HepG2 (cell line): ENCODE measurements around the gene DOK1. TPM values are rescaled to one million over a fixed set of nuclear protein-coding genes. Genes with fewer than 3 reads are reported as not detected.

ENCODE experiments used
- ATF7-NPFF ChIP-seq: sonication (generic); formaldehyde crosslinking; IDR thresholded peaks from 2 replicates; pipeline ENCODE4 v1.8.1; 2023; ENCODE audit warnings: mild to moderate bottlenecking, low read depth, missing genetic modification reagents, moderate library complexity
- ELF4 ChIP-seq: sonication (generic); formaldehyde crosslinking; IDR thresholded peaks from 2 replicates; pipeline ENCODE4 v1.5.0; 2020; ENCODE audit warnings: missing genetic modification reagents, mild to moderate bottlenecking, moderate library complexity, borderline replicate concordance
- KAT7 ChIP-seq: IDR thresholded peaks from 2 replicates; pipeline ENCODE4 v1.6.1; 2018; ENCODE audit warnings: borderline replicate concordance, missing compliant biosample characterization
- MED8 ChIP-seq: sonication (generic); formaldehyde crosslinking; IDR thresholded peaks from 2 replicates; pipeline ENCODE4 v1.8.1; 2023; ENCODE audit warnings: mild to moderate bottlenecking, missing genetic modification reagents; ENCODE audit not compliant: insufficient replicate concordance
- MIER2 ChIP-seq: IDR thresholded peaks from 2 replicates; pipeline ENCODE4 v1.6.1; 2016; ENCODE audit warnings: missing biosample characterization, missing genetic modification reagents
- MIXL1 ChIP-seq: IDR thresholded peaks from 2 replicates; pipeline ENCODE4 v1.6.1; 2016
- NFYB ChIP-seq: sonication (generic); formaldehyde crosslinking; IDR thresholded peaks from 2 replicates; pipeline ENCODE4 v1.4.0; 2020; ENCODE audit warnings: missing genetic modification reagents
- NONO ChIP-seq, 2 experiments: fragments of 450-650 bp in 1 of 2; sonication (generic) in 1 of 2; formaldehyde crosslinking in 1 of 2; IDR thresholded peaks in 1 of 2; conservative IDR thresholded peaks in 1 of 2; 2 replicates each; pipeline versions ENCODE4 v1.6.1 to v1.8.0; 2017 to 2022; ENCODE audit warnings: mild to moderate bottlenecking in 1 of 2, missing genetic modification reagents in 1 of 2, moderate library complexity in 1 of 2
- TCF7L2 ChIP-seq: IDR thresholded peaks from 2 replicates; pipeline ENCODE4 v1.6.1; 2011; ENCODE audit warnings: mild to moderate bottlenecking, low read depth, low read length, moderate library complexity
- ZHX2 ChIP-seq, 2 experiments: sonication (generic) in 1 of 2; formaldehyde crosslinking in 1 of 2; IDR thresholded peaks; 2 replicates each; pipeline versions ENCODE4 v1.6.1 to v1.9.0; 2014 to 2022; ENCODE audit warnings: antibody characterized with exemption in 1 of 2, borderline replicate concordance in 1 of 2, inconsistent platforms in 1 of 2, low read depth in 1 of 2, missing genetic modification reagents in 1 of 2
- ZNF17 ChIP-seq: sonication (generic); formaldehyde crosslinking; IDR thresholded peaks from 2 replicates; pipeline ENCODE4 v1.5.0; 2020; ENCODE audit warnings: mild to moderate bottlenecking, missing genetic modification reagents
- ZNF556 ChIP-seq: sonication (generic); formaldehyde crosslinking; IDR thresholded peaks from 2 replicates; pipeline ENCODE4 v1.4.0; 2020; ENCODE audit warnings: mild to moderate bottlenecking, missing genetic modification reagents, borderline replicate concordance
- ZNF563 ChIP-seq: sonication (generic); formaldehyde crosslinking; IDR thresholded peaks from 2 replicates; pipeline ENCODE4 v1.8.0; 2022; ENCODE audit warnings: mild to moderate bottlenecking, moderate library complexity, missing genetic modification reagents
- polyA plus RNA-seq, 8 experiments: library from polyadenylated mRNA; depleted of rRNA in 3 of 8; stranded (reverse) in 7 of 8; unstranded in 1 of 8; fragments of >200 nt; fragmentation: Illumina TruSeq in 4 of 8; extraction: Trizol in 4 of 8; gene quantifications; 2 replicates each; pipeline versions ENCODE4 v1.2.1 to v1.2.3, GENCODE V29; 2011 to 2016; ENCODE audit warnings: low read depth in 4 of 8, missing spikeins in 1 of 8, mixed read lengths in 1 of 8; ENCODE audit not compliant: insufficient read depth in 1 of 8
- total RNA-seq, 5 experiments: library from RNA; depleted of rRNA; stranded (reverse); fragments of >200 nt; fragmentation: Illumina TruSeq; extraction: Trizol; gene quantifications; 2 replicates each; pipeline ENCODE4 v1.2.3, GENCODE V29; 2016; ENCODE audit warnings: low read depth in 1 of 5
- TF ChIP-seq, protein P1 (sequence below): conservative IDR thresholded peaks from 2 replicates; pipeline ENCODE4 v1.6.1; 2018; ENCODE audit warnings: missing genetic modification reagents
- TF ChIP-seq, protein P2 (sequence below): sonication (generic); formaldehyde crosslinking; IDR thresholded peaks from 2 replicates; pipeline ENCODE4 v1.5.0; 2020; ENCODE audit warnings: mild to moderate bottlenecking, missing genetic modification reagents

Gene DOK1
- total and polyA plus RNA-seq, 2 of the 13 experiments (the other 11 are each of a cell fraction or from before 2014, with no cell fraction given): 0.53 to 0.74 TPM

GRCh38 chr2:74529357-74530238 is 24.9 kb upstream of the DOK1 start, which contains the start of the genes AUP1 and HTRA2 (continued):
- TF ChIP-seq, protein P1, sequence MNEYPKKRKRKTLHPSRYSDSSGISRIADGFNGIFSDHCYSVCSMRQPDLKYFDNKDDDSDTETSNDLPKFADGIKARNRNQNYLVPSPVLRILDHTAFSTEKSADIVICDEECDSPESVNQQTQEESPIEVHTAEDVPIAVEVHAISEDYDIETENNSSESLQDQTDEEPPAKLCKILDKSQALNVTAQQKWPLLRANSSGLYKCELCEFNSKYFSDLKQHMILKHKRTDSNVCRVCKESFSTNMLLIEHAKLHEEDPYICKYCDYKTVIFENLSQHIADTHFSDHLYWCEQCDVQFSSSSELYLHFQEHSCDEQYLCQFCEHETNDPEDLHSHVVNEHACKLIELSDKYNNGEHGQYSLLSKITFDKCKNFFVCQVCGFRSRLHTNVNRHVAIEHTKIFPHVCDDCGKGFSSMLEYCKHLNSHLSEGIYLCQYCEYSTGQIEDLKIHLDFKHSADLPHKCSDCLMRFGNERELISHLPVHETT (CRISPR knock-in tag): peak; percentile 86
- TF ChIP-seq ZNF556 (CRISPR knock-in tag): peak; percentile 60; the same call in 1 of the 2 replicates
- TF ChIP-seq, protein P2, sequence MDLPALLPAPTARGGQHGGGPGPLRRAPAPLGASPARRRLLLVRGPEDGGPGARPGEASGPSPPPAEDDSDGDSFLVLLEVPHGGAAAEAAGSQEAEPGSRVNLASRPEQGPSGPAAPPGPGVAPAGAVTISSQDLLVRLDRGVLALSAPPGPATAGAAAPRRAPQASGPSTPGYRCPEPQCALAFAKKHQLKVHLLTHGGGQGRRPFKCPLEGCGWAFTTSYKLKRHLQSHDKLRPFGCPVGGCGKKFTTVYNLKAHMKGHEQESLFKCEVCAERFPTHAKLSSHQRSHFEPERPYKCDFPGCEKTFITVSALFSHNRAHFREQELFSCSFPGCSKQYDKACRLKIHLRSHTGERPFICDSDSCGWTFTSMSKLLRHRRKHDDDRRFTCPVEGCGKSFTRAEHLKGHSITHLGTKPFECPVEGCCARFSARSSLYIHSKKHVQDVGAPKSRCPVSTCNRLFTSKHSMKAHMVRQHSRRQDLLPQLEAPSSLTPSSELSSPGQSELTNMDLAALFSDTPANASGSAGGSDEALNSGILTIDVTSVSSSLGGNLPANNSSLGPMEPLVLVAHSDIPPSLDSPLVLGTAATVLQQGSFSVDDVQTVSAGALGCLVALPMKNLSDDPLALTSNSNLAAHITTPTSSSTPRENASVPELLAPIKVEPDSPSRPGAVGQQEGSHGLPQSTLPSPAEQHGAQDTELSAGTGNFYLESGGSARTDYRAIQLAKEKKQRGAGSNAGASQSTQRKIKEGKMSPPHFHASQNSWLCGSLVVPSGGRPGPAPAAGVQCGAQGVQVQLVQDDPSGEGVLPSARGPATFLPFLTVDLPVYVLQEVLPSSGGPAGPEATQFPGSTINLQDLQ: no peak; the same call in 1 of the 2 replicates
- TF ChIP-seq MIER2: peak; percentile 72; the same call in 1 of the 2 replicates
- TF ChIP-seq KAT7 (CRISPR knock-in tag): peak; percentile 80; the same call in 1 of the 2 replicates
- no peak for TF ChIP-seq TCF7L2
- peak; percentile 64 for TF ChIP-seq NFYB
- TF ChIP-seq ELF4 (CRISPR knock-in tag): peak; percentile 86; the same call in 1 of the 2 replicates
- no peak; the same call in none of the 2 replicates for TF ChIP-seq MIXL1
- 0 out of 2 replicates have a peak, but pooled peaks have one; percentile 30 for TF ChIP-seq ATF7-NPFF
- TF ChIP-seq ZHX2 (IDR thresholded peaks at IDR 0.05; ENCODE audit: low read depth): peak; percentile 86
- TF ChIP-seq ZHX2 (CRISPR knock-in tag; IDR thresholded peaks at IDR 0.05; ENCODE audit: borderline replicate concordance): no peak
- TF ChIP-seq NONO (IDR thresholded peaks at IDR 0.05): no peak
- TF ChIP-seq NONO (CRISPR knock-in tag; conservative IDR thresholded peaks at IDR 0.05): peak; percentile 85; the same call in 1 of the 2 replicates
- no peak; the same call in 1 of the 2 replicates for TF ChIP-seq ZNF17 (CRISPR knock-in tag)
- TF ChIP-seq MED8: peak; percentile 85
- TF ChIP-seq ZNF563: peak; percentile 89
